Measurements from ENCODE around the gene TNKS1BP1. TPM values are rescaled to one million over a fixed set of nuclear protein-coding genes. Genes with fewer than 3 reads are reported as not detected.

Gene TNKS1BP1
- total and polyA plus RNA-seq, 2 experiments from 2014 or later = 64.2 to 72.2 TPM

DNA sequence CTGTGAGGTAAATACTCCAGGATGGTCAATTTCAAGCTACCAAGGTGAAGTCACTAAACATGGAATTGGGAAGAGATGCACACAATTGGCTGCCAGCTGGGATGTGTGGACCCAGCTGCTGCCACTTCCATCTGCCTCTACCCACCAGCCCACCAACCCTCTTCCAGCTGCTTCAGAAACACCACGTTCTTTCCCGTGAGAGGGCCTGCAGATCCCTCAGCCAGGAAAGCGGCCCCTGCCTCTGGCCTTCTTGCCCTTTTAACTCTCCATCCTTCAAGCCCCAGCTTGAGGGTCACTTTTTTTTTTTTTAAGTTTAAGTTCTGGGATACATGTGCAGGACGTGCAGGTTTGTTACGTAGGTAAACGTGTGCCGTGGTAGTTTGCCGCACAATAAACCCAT, 36.2 kb upstream of the TNKS1BP1 start (continued):
- TF ChIP-seq EZH2 (IDR thresholded peaks at IDR 0.05; ENCODE audit: low read depth, unreplicated experiment) (no peak), JUNB (IDR thresholded peaks at IDR 0.05; ENCODE audit: unreplicated experiment) (no peak), STAT1 (IDR thresholded peaks at IDR 0.05; ENCODE audit: unreplicated experiment) (no peak)
- TF ChIP-seq, protein P1, sequence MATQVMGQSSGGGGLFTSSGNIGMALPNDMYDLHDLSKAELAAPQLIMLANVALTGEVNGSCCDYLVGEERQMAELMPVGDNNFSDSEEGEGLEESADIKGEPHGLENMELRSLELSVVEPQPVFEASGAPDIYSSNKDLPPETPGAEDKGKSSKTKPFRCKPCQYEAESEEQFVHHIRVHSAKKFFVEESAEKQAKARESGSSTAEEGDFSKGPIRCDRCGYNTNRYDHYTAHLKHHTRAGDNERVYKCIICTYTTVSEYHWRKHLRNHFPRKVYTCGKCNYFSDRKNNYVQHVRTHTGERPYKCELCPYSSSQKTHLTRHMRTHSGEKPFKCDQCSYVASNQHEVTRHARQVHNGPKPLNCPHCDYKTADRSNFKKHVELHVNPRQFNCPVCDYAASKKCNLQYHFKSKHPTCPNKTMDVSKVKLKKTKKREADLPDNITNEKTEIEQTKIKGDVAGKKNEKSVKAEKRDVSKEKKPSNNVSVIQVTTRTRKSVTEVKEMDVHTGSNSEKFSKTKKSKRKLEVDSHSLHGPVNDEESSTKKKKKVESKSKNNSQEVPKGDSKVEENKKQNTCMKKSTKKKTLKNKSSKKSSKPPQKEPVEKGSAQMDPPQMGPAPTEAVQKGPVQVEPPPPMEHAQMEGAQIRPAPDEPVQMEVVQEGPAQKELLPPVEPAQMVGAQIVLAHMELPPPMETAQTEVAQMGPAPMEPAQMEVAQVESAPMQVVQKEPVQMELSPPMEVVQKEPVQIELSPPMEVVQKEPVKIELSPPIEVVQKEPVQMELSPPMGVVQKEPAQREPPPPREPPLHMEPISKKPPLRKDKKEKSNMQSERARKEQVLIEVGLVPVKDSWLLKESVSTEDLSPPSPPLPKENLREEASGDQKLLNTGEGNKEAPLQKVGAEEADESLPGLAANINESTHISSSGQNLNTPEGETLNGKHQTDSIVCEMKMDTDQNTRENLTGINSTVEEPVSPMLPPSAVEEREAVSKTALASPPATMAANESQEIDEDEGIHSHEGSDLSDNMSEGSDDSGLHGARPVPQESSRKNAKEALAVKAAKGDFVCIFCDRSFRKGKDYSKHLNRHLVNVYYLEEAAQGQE (IDR thresholded peaks at IDR 0.05; ENCODE audit: unreplicated experiment) = no peak

DNA sequence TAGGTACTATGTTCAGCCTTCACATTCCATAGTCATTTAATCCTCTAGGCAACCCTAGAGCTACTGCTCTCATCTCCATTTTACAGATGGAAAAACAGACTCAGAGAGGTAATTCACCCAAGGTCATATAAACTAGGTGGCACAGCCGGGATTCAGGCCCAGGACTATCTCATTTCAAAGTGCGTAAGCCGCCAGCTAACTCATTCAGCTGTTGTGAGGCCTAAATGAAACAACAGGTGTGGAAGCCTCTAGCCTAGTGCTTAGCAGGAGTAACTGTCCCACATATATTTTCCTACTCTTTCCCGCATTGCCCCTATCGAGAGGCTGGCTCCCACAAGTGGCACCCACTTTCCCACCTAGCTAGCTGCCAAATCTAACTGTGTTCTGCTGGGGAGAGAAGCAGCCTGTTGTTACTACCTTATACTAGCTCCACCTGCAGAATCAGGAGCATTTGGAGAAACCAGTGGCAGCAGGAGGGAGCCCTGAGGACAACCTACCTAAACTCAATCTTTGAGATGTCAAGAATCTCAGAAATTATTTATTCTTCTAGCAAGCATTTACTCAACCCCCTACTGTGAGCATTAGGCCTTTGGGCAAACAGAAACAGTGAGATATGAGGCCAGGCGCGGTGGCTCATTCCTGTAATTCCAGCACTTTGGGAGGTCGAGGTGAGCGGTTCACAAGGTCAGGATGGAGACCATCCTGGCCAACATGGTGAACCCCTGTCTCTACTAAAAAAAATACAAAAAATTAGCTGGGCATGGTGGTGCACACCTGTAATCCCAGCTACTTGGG, 35.3 kb upstream of the TNKS1BP1 start:
- ATAC-seq = no peak
- H3K4me2 ChIP-seq = no peak overlapping the region
- Mint-ChIP-seq H3K9me3 (no peaks in the 10 kb centered on the region), H3K27me3 (ENCODE audit: insufficient read depth, low read depth, poor library complexity) (peaks cover 2% of the 10 kb centered on the region), H3K4me1 (peaks cover 10% of the 10 kb centered on the region), H3K36me3 (ENCODE audit: low read depth) (no peaks in the 10 kb centered on the region), H3K4me3 (no peak overlapping the region), H3K27ac (no peak overlapping the region)
- H2AFZ ChIP-seq = no peak overlapping the region
- no peaks in the 10 kb centered on the region for H3K27me3 ChIP-seq (ENCODE audit: insufficient read depth)
- peaks cover 4% of the 10 kb centered on the region for H3K4me1 ChIP-seq (ENCODE audit: insufficient read depth)
- no peak overlapping the region for H3K27ac ChIP-seq (ENCODE audit: low read depth)
- H3K4me3 ChIP-seq = no peak overlapping the region
- no peak for DNase-seq (ENCODE audit: low spot score)
- H3K79me2 ChIP-seq (replicated peaks; ENCODE audit: insufficient read depth) = no peaks in the 10 kb centered on the region
- H3F3A ChIP-seq (replicated peaks; ENCODE audit: low read depth) = no peaks in the 10 kb centered on the region
- no peaks in the 10 kb centered on the region for H4K20me1 ChIP-seq (replicated peaks; ENCODE audit: insufficient read depth)
- H3K36me3 ChIP-seq (ENCODE audit: insufficient read depth) = no peaks in the 10 kb centered on the region
- no peaks in the 10 kb centered on the region for H3K9me2 ChIP-seq (ENCODE audit: insufficient read depth)
- TF ChIP-seq ETS1 (IDR thresholded peaks at IDR 0.05) = no peak
- no peak for TF ChIP-seq JUNB (IDR thresholded peaks at IDR 0.05; ENCODE audit: unreplicated experiment)
- TF ChIP-seq CREB1 (CRISPR knock-in tag; IDR thresholded peaks at IDR 0.05; ENCODE audit: low read depth) = no peak
- no peak for TF ChIP-seq POLR2AphosphoS5 (IDR thresholded peaks at IDR 0.05; ENCODE audit: low read depth)
- TF ChIP-seq EZH2phosphoT487 (IDR thresholded peaks at IDR 0.05; ENCODE audit: unreplicated experiment) = no peak
- TF ChIP-seq STAT1 (IDR thresholded peaks at IDR 0.05; ENCODE audit: unreplicated experiment) = no peak
- TF ChIP-seq, protein P2, sequence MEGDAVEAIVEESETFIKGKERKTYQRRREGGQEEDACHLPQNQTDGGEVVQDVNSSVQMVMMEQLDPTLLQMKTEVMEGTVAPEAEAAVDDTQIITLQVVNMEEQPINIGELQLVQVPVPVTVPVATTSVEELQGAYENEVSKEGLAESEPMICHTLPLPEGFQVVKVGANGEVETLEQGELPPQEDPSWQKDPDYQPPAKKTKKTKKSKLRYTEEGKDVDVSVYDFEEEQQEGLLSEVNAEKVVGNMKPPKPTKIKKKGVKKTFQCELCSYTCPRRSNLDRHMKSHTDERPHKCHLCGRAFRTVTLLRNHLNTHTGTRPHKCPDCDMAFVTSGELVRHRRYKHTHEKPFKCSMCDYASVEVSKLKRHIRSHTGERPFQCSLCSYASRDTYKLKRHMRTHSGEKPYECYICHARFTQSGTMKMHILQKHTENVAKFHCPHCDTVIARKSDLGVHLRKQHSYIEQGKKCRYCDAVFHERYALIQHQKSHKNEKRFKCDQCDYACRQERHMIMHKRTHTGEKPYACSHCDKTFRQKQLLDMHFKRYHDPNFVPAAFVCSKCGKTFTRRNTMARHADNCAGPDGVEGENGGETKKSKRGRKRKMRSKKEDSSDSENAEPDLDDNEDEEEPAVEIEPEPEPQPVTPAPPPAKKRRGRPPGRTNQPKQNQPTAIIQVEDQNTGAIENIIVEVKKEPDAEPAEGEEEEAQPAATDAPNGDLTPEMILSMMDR (conservative IDR thresholded peaks at IDR 0.05; ENCODE audit: low read depth in 2 of 2) = no peak
- no peak for TF ChIP-seq ZNF331 (CRISPR knock-in tag; IDR thresholded peaks at IDR 0.05; ENCODE audit: low read depth)
- TF ChIP-seq ZNF114 (CRISPR knock-in tag; IDR thresholded peaks at IDR 0.05) = no peak
- TF ChIP-seq EZH2 (IDR thresholded peaks at IDR 0.05; ENCODE audit: low read depth, unreplicated experiment) = no peak

Data from GM23338 (cell line).